ENCODE measurements around the gene ARHGEF2.

ARHGEF2 gene

DNA sequence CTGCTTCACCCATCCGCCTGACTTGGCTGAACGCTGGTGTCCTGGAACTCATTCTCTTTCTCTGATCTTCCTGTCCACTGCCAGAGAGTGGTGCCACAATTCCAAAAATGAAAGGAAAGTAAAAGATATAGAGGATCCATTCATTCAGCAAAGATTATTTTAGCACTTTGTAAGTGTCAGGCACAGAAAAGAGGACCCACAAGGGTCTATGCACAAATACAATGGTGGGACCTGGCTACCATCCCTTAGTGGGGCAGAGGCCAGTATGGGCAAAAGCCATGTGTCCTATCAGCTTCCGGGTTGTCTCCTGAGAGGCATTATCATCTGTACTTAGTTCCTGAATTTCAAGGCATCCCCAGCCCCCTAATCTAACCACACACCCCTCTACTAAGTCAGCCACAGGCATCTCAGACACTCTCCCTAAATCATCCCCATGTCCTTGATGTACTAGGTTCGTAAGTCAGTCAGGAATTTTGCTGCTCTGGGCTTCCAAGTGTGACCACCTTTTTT, 23.4 kb upstream of the ARHGEF2 start:
- no peak overlapping the region for H3K4me3 ChIP-seq (ENCODE audit: low read length, poor library complexity, severe bottlenecking)
- H3K9me3 ChIP-seq (ENCODE audit: insufficient read depth, low read depth, low read length), result no peaks in the 10 kb centered on the region
- no peaks in the 10 kb centered on the region for H3K9me2 ChIP-seq (replicated peaks; ENCODE audit: low read depth, low read length)
- no peaks in the 10 kb centered on the region for H3K27me3 ChIP-seq (ENCODE audit: insufficient read depth, low read length, poor library complexity, severe bottlenecking)
- H3K4me1 ChIP-seq (ENCODE audit: insufficient read depth, low read length, poor library complexity, severe bottlenecking), result peaks cover 23% of the 10 kb centered on the region
- no peak overlapping the region for H2AFZ ChIP-seq (ENCODE audit: low read length)
- H3K79me2 ChIP-seq (ENCODE audit: insufficient read depth, low read length), result no peaks in the 10 kb centered on the region
- no peak overlapping the region for H3K9ac ChIP-seq (ENCODE audit: low read depth, low read length, poor library complexity, severe bottlenecking)
- TF ChIP-seq, protein P1, sequence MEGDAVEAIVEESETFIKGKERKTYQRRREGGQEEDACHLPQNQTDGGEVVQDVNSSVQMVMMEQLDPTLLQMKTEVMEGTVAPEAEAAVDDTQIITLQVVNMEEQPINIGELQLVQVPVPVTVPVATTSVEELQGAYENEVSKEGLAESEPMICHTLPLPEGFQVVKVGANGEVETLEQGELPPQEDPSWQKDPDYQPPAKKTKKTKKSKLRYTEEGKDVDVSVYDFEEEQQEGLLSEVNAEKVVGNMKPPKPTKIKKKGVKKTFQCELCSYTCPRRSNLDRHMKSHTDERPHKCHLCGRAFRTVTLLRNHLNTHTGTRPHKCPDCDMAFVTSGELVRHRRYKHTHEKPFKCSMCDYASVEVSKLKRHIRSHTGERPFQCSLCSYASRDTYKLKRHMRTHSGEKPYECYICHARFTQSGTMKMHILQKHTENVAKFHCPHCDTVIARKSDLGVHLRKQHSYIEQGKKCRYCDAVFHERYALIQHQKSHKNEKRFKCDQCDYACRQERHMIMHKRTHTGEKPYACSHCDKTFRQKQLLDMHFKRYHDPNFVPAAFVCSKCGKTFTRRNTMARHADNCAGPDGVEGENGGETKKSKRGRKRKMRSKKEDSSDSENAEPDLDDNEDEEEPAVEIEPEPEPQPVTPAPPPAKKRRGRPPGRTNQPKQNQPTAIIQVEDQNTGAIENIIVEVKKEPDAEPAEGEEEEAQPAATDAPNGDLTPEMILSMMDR (conservative IDR thresholded peaks at IDR 0.05; ENCODE audit: low read length), result no peak
- H4K20me1 ChIP-seq (ENCODE audit: insufficient read depth, low read length, poor library complexity, severe bottlenecking), result no peaks in the 10 kb centered on the region
- no peaks in the 10 kb centered on the region for H3F3A ChIP-seq (ENCODE audit: low read depth)
- H3K36me3 ChIP-seq (ENCODE audit: insufficient read depth, low read length), result peaks cover under 1% of the 10 kb centered on the region; the same call in 1 of the 2 replicates
- H3K4me2 ChIP-seq (ENCODE audit: low read depth, low read length, poor library complexity, severe bottlenecking), result no peak overlapping the region

DNA sequence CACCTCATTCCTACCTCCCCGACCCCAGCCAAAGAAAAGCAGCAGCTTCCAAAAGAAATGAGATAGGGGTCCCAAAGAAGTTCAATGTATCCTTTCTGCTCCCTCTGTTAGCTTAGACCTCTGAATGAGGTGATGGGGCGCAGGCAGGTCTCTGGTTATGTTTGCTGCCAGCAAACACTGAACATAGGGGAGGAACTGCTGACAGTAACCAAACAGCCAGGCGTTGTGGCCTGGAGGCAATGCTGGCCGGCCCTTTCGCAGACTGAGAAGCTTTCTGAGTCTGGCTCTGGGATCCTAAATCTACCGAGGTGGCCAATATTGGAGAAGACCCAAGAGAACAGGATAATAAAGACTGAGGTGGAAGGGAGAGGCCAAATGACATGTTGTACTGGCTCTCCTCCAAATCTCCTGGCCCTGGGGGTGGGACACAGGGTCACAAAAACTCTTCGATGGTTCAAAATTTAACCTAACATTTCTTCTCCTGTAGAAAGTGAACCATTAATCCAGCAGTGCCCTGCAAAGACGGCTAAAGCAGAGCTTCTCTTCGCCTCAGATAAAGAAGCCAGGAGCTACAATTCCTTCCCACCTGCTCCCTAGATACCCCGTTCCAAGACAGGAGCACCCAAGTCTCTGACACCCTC, 22.8 kb upstream of the ARHGEF2 start:
- H3K27me3 ChIP-seq (ENCODE audit: insufficient read depth, low read length, poor library complexity, severe bottlenecking), result no peaks in the 10 kb centered on the region
- H3K4me1 ChIP-seq (ENCODE audit: insufficient read depth, low read length, poor library complexity, severe bottlenecking), result peaks cover 27% of the 10 kb centered on the region
- no peaks in the 10 kb centered on the region for H3K9me3 ChIP-seq (ENCODE audit: insufficient read depth, low read depth, low read length)
- H3K4me3 ChIP-seq (ENCODE audit: low read length, poor library complexity, severe bottlenecking), result no peak overlapping the region
- H2AFZ ChIP-seq (ENCODE audit: low read length), result no peak overlapping the region
- H3K4me2 ChIP-seq (ENCODE audit: low read depth, low read length, poor library complexity, severe bottlenecking), result no peak overlapping the region
- no peaks in the 10 kb centered on the region for H3K9me2 ChIP-seq (replicated peaks; ENCODE audit: low read depth, low read length)
- no peaks in the 10 kb centered on the region for H4K20me1 ChIP-seq (ENCODE audit: insufficient read depth, low read length, poor library complexity, severe bottlenecking)
- TF ChIP-seq EZH2phosphoT487 (IDR thresholded peaks at IDR 0.05; ENCODE audit: borderline replicate concordance), result no peak
- TF ChIP-seq, protein P1 (conservative IDR thresholded peaks at IDR 0.05; ENCODE audit: low read length), result no peak
- no peaks in the 10 kb centered on the region for H3K36me3 ChIP-seq (ENCODE audit: insufficient read depth, low read length)
- H3K79me2 ChIP-seq (ENCODE audit: insufficient read depth, low read length), result no peaks in the 10 kb centered on the region
- no peaks in the 10 kb centered on the region for H3F3A ChIP-seq (ENCODE audit: low read depth)
- H3K9ac ChIP-seq (ENCODE audit: low read depth, low read length, poor library complexity, severe bottlenecking), result no peak overlapping the region

DNA sequence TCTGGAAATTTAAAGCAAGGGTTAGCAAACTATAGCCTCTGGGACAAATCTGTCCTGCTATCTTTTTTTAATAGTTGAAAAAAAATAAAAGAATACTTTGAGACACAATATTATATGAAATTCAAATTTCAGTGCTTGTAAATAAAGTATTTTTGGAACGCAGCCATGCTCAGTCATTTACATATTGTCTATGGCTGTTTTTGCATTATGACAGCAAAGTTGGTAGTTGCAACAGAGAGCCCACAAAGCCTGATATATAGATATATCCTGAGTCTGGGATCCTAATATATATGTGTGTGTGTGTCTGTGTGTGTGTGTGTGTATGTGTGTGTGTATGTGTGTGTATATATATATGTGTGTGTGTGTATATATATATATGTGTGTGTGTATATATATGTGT, 21.6 kb upstream of the ARHGEF2 start:
- Histone ChIP-seq H3K9ac (ENCODE audit: low read depth, low read length, poor library complexity, severe bottlenecking) (no peak overlapping the region), H3K36me3 (ENCODE audit: insufficient read depth, low read length) (no peaks in the 10 kb centered on the region), H3K4me2 (ENCODE audit: low read depth, low read length, poor library complexity, severe bottlenecking) (no peak overlapping the region), H3K27me3 (ENCODE audit: insufficient read depth, low read length, poor library complexity, severe bottlenecking) (no peaks in the 10 kb centered on the region), H3F3A (ENCODE audit: low read depth) (no peaks in the 10 kb centered on the region), H4K20me1 (ENCODE audit: insufficient read depth, low read length, poor library complexity, severe bottlenecking) (no peaks in the 10 kb centered on the region), H3K9me3 (ENCODE audit: insufficient read depth, low read depth, low read length) (no peaks in the 10 kb centered on the region), H2AFZ (ENCODE audit: low read length) (no peak overlapping the region), H3K9me2 (replicated peaks; ENCODE audit: low read depth, low read length) (no peaks in the 10 kb centered on the region), H3K4me3 (ENCODE audit: low read length, poor library complexity, severe bottlenecking) (no peak overlapping the region), H3K4me1 (ENCODE audit: insufficient read depth, low read length, poor library complexity, severe bottlenecking) (peaks cover 22% of the 10 kb centered on the region), H3K79me2 (ENCODE audit: insufficient read depth, low read length) (no peaks in the 10 kb centered on the region)
- TF ChIP-seq, protein P1 (conservative IDR thresholded peaks at IDR 0.05; ENCODE audit: low read length), result no peak
- no peak for TF ChIP-seq EZH2phosphoT487 (IDR thresholded peaks at IDR 0.05; ENCODE audit: borderline replicate concordance)
